Stimulated activated naive CD8-positive, alpha-beta T cell treated with anti-CD3 and anti-CD28 coated beads, Interleukin-15, Interleukin-2, amounts not matched to agents 100 ng/mL and 50 ng/mL, for 24 hours (primary cell): ENCODE data around the gene EID1.
"Not testable (repeated sequence)": the region's sequence is repeated elsewhere in the genome, so short reads cannot be mapped to it uniquely, and the experiment has no call there.

Experiments
- H3K27ac Mint-ChIP-seq: one replicate; pipeline ENCODE4 v1.8.0; 2021; ENCODE audit warnings: mild to moderate bottlenecking, mixed read lengths
- H3K27me3 Mint-ChIP-seq: one replicate; pipeline ENCODE4 v1.8.0; 2021; ENCODE audit warnings: mixed read lengths
- H3K36me3 Mint-ChIP-seq: one replicate; pipeline ENCODE4 v1.8.0; 2021; ENCODE audit warnings: low read depth, mixed read lengths
- H3K4me1 Mint-ChIP-seq: one replicate; pipeline ENCODE4 v1.8.0; 2021; ENCODE audit warnings: low read depth, mixed read lengths
- H3K4me3 Mint-ChIP-seq: one replicate; pipeline ENCODE4 v1.8.0; 2021; ENCODE audit warnings: mild to moderate bottlenecking, mixed read lengths
- H3K9me3 Mint-ChIP-seq: one replicate; pipeline ENCODE4 v1.8.0; 2021; ENCODE audit warnings: mixed read lengths

The EID1 gene

GRCh38 chr15:48888191-48888590 is 10.3 kb downstream of the EID1 start:
- Mint-ChIP-seq H3K36me3 (peaks cover 8% of the 10 kb centered on the region), H3K4me3 (no peak overlapping the region), H3K4me1 (peaks cover 31% of the 10 kb centered on the region), H3K27ac (peak overlapping the region; percentile 18), H3K27me3 (peaks cover 53% of the 10 kb centered on the region), H3K9me3 (no peaks in the 10 kb centered on the region)

- H3K36me3 Mint-ChIP-seq = peaks cover 8% of the 10 kb centered on the region
- H3K4me3 Mint-ChIP-seq = no peak overlapping the region
- H3K27ac Mint-ChIP-seq = no peak overlapping the region
- H3K4me1 Mint-ChIP-seq = peaks cover 30% of the 10 kb centered on the region
- peaks cover 49% of the 10 kb centered on the region for H3K27me3 Mint-ChIP-seq
- no peaks in the 10 kb centered on the region for H3K9me3 Mint-ChIP-seq
Observed at GRCh38 chr15:48888836-48889235, 10.9 kb downstream of the EID1 start.

GRCh38 chr15:48889925-48890324 is 12.0 kb downstream of the EID1 start:
- Mint-ChIP-seq H3K4me1 (peaks cover 26% of the 10 kb centered on the region), H3K27me3 (peaks cover 47% of the 10 kb centered on the region), H3K9me3 (no peaks in the 10 kb centered on the region)

DNA sequence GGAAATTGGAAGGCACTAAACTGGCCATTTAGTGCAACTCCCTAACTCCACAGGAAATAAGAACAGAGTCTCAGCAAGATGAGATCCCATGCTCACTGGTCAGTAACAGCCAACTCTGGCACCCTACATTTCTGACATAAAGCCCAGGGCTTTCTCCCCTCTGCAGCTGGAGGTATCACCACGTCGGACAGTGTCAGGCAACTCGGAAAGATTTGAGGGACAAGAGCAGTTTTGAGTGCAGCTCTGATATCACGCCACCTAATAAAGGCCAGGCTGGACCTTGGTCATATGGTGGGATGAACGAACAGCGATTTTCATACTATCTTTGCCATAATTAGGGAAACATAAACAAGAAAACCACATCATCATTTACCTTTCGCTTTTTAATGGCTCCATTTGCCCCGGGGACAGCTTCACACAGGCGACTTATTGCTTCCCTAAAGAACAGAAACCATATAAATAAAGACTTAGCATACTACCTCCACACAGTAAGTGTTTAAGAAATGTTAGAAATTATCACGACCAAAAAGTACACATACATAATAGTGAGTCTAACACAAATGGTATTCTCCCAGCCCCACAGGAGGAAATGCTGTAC is 12.5 kb downstream of the EID1 start:
- H3K9me3 Mint-ChIP-seq = no peaks in the 10 kb centered on the region
- H3K4me3 Mint-ChIP-seq = no peak overlapping the region
- H3K27me3 Mint-ChIP-seq = peaks cover 48% of the 10 kb centered on the region
- H3K4me1 Mint-ChIP-seq = peaks cover 25% of the 10 kb centered on the region
- H3K27ac Mint-ChIP-seq = no peak overlapping the region
- H3K36me3 Mint-ChIP-seq = peaks cover 8% of the 10 kb centered on the region

More at GRCh38 chr15:48889925-48890324, 12.0 kb downstream of the EID1 start:
- Mint-ChIP-seq H3K4me3 (no peak overlapping the region), H3K36me3 (peaks cover 8% of the 10 kb centered on the region), H3K27ac (no peak overlapping the region)

- Mint-ChIP-seq H3K36me3 (peaks cover 8% of the 10 kb centered on the region), H3K27me3 (peaks cover 48% of the 10 kb centered on the region), H3K4me1 (peaks cover 25% of the 10 kb centered on the region), H3K9me3 (no peaks in the 10 kb centered on the region), H3K27ac (no peak overlapping the region), H3K4me3 (no peak overlapping the region)
Observed at GRCh38 chr15:48891232-48891765, 13.4 kb downstream of the EID1 start.

DNA sequence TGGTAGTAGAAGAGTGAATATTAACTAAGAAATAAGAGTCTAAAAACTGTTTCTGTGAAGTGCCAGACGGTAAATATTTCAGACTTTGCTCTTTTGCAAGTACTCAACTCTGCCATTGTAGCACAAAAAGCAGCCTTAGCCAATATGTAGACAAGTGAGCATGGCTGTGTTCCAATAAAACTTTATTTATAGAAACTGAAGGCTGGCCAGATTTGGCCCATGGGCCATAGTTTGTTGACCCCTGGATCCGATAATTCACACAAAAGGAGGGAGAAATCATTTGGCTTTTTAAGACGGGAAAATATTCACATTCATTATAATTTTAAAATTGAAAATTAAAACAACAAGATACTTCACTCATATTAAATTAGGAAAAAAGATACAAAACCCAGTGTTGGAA is 15.4 kb downstream of the EID1 start:
- H3K27ac Mint-ChIP-seq = no peak overlapping the region
- peaks cover 6% of the 10 kb centered on the region for H3K36me3 Mint-ChIP-seq
- H3K9me3 Mint-ChIP-seq = no peaks in the 10 kb centered on the region
- peaks cover 51% of the 10 kb centered on the region for H3K27me3 Mint-ChIP-seq
- peaks cover 27% of the 10 kb centered on the region for H3K4me1 Mint-ChIP-seq
- no peak overlapping the region for H3K4me3 Mint-ChIP-seq

- peak overlapping the region; percentile 21 for H3K4me3 Mint-ChIP-seq
- H3K27ac Mint-ChIP-seq = peak overlapping the region; percentile 61
- H3K9me3 Mint-ChIP-seq = no peaks in the 10 kb centered on the region
- peaks cover 36% of the 10 kb centered on the region for H3K27me3 Mint-ChIP-seq
- peaks cover 24% of the 10 kb centered on the region for H3K4me1 Mint-ChIP-seq
- no peaks in the 10 kb centered on the region for H3K36me3 Mint-ChIP-seq
Observed at GRCh38 chr15:48896869-48897814, 19.2 kb downstream of the EID1 start.

DNA sequence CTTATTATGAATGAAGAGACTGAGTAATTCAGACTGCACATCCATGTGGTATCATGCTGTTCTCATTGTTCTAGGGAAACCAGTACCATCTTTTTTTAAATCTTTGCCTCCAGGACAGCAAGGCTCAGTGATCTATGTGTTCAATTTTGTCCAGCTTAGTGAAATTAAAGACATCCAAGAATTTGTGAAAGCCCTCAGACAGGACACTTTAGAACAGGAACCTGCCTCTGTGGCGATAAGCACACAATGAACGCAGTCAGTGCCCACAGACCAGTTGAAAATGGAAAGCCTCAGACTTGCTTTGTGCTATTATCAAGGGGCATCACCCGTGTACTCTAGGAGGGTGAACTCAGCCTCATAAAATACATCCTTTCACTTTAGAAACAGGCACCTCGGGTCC is 20.1 kb downstream of the EID1 start:
- Mint-ChIP-seq H3K27ac (no peak overlapping the region), H3K9me3 (no peaks in the 10 kb centered on the region), H3K27me3 (peaks cover 31% of the 10 kb centered on the region)

GRCh38 chr15:48898446-48898845 is 20.5 kb downstream of the EID1 start:
- Mint-ChIP-seq H3K4me3 (no peak overlapping the region), H3K27me3 (peaks cover 27% of the 10 kb centered on the region), H3K4me1 (peaks cover 24% of the 10 kb centered on the region), H3K27ac (no peak overlapping the region), H3K36me3 (no peaks in the 10 kb centered on the region), H3K9me3 (no peaks in the 10 kb centered on the region)

More for the DNA sequence above, 20.1 kb downstream of the EID1 start:
- Mint-ChIP-seq H3K4me3 (peak overlapping the region; percentile 1), H3K36me3 (no peaks in the 10 kb centered on the region), H3K4me1 (peaks cover 24% of the 10 kb centered on the region)

- H3K27me3 Mint-ChIP-seq = peaks cover 21% of the 10 kb centered on the region
- H3K27ac Mint-ChIP-seq = no peak overlapping the region
- no peak overlapping the region for H3K4me3 Mint-ChIP-seq
- H3K9me3 Mint-ChIP-seq = no peaks in the 10 kb centered on the region
- peaks cover 5% of the 10 kb centered on the region for H3K36me3 Mint-ChIP-seq
- H3K4me1 Mint-ChIP-seq = peaks cover 25% of the 10 kb centered on the region
Observed at GRCh38 chr15:48899793-48900192, 21.9 kb downstream of the EID1 start.

DNA sequence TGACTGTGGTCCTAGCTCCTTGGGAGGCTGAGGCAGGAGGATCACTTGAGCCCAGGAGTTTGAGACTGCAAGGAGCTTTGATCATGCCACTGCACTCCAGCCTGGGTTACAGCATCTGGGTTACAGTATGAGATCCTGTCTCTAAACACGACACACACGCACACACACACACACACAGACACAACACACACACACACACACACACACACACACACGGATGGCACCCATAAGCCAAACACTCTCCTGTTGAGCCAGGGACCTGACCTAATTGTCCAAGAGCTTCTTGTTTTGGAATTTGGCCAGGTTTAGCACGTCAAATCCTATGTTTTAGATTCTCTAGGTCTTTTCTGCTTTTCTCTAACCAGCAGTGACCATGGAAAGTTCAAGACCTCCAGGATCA is 26.8 kb downstream of the EID1 start:
- peak overlapping the region; percentile 93 for H3K27ac Mint-ChIP-seq

GRCh38 chr15:48905216-48905615 is 27.3 kb downstream of the EID1 start:
- peak overlapping the region; percentile 93 for H3K27ac Mint-ChIP-seq
- peak overlapping the region; percentile 17 for H3K4me3 Mint-ChIP-seq
- H3K27me3 Mint-ChIP-seq = no peaks in the 10 kb centered on the region
- peaks cover 5% of the 10 kb centered on the region for H3K36me3 Mint-ChIP-seq
- H3K4me1 Mint-ChIP-seq = peaks cover 24% of the 10 kb centered on the region
- H3K9me3 Mint-ChIP-seq = peaks cover 2% of the 10 kb centered on the region

More for the DNA sequence above, 26.8 kb downstream of the EID1 start:
- Mint-ChIP-seq H3K9me3 (no peaks in the 10 kb centered on the region), H3K4me3 (no peak overlapping the region), H3K27me3 (no peaks in the 10 kb centered on the region), H3K4me1 (peaks cover 24% of the 10 kb centered on the region), H3K36me3 (peaks cover 5% of the 10 kb centered on the region)

DNA sequence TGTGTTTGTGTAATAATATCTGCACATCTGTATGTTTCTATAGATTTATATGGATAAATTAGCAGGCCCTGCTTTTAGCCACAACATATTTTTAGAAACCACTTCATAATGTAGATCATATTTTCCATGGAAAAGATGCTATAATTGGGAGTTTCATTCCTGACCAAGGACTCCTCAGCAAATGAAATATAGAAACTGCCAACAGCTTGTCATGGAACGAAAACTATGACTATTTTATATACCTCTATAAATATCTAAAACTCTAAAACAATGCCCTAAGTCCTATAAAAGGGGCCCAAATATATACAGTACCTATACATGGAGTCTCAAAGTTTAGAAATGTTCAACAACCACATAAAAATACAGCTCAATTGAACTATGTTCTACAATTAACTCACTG is 27.9 kb downstream of the EID1 start:
- H3K4me1 Mint-ChIP-seq = peaks cover 24% of the 10 kb centered on the region
- peak overlapping the region; percentile 93 for H3K27ac Mint-ChIP-seq
- H3K9me3 Mint-ChIP-seq = peaks cover 4% of the 10 kb centered on the region
- H3K36me3 Mint-ChIP-seq = peaks cover 5% of the 10 kb centered on the region
- peaks cover under 1% of the 10 kb centered on the region for H3K27me3 Mint-ChIP-seq
- H3K4me3 Mint-ChIP-seq = peak overlapping the region; percentile 38

- peaks cover 24% of the 10 kb centered on the region for H3K4me1 Mint-ChIP-seq
Observed at GRCh38 chr15:48909313-48909712, 31.4 kb downstream of the EID1 start.

DNA sequence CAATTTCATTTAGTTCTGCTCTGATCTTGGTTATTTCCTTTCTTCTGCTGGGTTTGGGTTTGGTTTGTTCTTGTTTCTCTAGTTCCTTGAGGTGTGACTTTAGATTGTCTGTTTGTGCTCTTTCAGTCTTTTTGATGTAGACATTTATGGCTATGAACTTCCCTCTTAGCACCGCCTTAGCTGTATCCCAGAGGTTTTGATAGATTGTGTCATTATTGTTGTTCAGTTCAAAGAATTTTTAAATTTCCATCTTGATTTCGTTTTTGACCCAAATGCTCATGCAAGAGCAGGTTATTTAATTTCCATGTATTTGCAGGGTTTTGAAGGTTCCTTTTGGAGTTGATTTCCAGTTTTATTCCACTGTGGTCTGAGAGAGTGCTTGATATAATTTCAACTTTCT is 32.6 kb downstream of the EID1 start:
- Mint-ChIP-seq H3K4me1 (peaks cover 15% of the 10 kb centered on the region), H3K27me3 (peaks cover 18% of the 10 kb centered on the region)
- H3K27ac Mint-ChIP-seq, H3K9me3 Mint-ChIP-seq, H3K4me3 Mint-ChIP-seq, H3K36me3 Mint-ChIP-seq: not testable (repeated sequence)

More at GRCh38 chr15:48909313-48909712, 31.4 kb downstream of the EID1 start:
- not testable (repeated sequence) for H3K27ac Mint-ChIP-seq, H3K4me3 Mint-ChIP-seq, H3K36me3 Mint-ChIP-seq, H3K9me3 Mint-ChIP-seq
- H3K27me3 Mint-ChIP-seq = peaks cover 18% of the 10 kb centered on the region
